Mesenchymal stem cell (in vitro differentiated cells and primary cell): Measurements from ENCODE around the gene HSPA9.

Source experiments
- DNase-seq: peaks from one replicate; pipeline ENCODE4 v3.0.0-alpha.2; 2013
- H2AFZ ChIP-seq: one replicate; pipeline ENCODE4 v1.6.1; 2013; ENCODE audit warnings: low read depth, mild to moderate bottlenecking, control low read depth, inconsistent platforms, low read length, moderate library complexity
- H2AK5ac ChIP-seq: 2 replicates; pipeline ENCODE4 v1.6.1; 2013; ENCODE audit warnings: low read length, moderate library complexity, mild to moderate bottlenecking, inconsistent platforms; ENCODE audit not compliant: severe bottlenecking
- H2BK120ac ChIP-seq: one replicate; pipeline ENCODE4 v1.6.1; 2013; ENCODE audit warnings: low read depth, mild to moderate bottlenecking, inconsistent platforms, low read length, moderate library complexity
- H2BK12ac ChIP-seq, 2 experiments: one replicate each; pipeline ENCODE4 v1.6.1; 2013; ENCODE audit warnings: inconsistent platforms in 2 of 2, low read length in 2 of 2, mild to moderate bottlenecking in 2 of 2, moderate library complexity in 2 of 2, control low read depth in 1 of 2
- H2BK15ac ChIP-seq: one replicate; pipeline ENCODE4 v1.6.1; 2013; ENCODE audit warnings: mild to moderate bottlenecking, low read depth, inconsistent platforms; ENCODE audit not compliant: poor library complexity, severe bottlenecking
- H2BK5ac ChIP-seq: 2 replicates; pipeline ENCODE4 v1.6.1; 2013; ENCODE audit warnings: low read depth, mild to moderate bottlenecking, low read length, control low read depth, inconsistent platforms; ENCODE audit not compliant: poor library complexity, severe bottlenecking
- H3K14ac ChIP-seq, 2 experiments: one replicate each; pipeline ENCODE4 v1.6.1; 2013; ENCODE audit warnings: inconsistent platforms in 2 of 2, low read length in 2 of 2, control low read depth in 1 of 2, mild to moderate bottlenecking in 1 of 2, moderate library complexity in 1 of 2
- H3K18ac ChIP-seq, 2 experiments: one replicate each; pipeline ENCODE4 v1.6.1; 2013; ENCODE audit warnings: inconsistent platforms in 2 of 2, low read length in 2 of 2, control low read depth in 1 of 2, low read depth in 1 of 2, mild to moderate bottlenecking in 1 of 2
- H3K23ac ChIP-seq, 2 experiments: one replicate each; pipeline ENCODE4 v1.6.1; 2013; ENCODE audit warnings: inconsistent platforms in 2 of 2, low read length in 2 of 2, mild to moderate bottlenecking in 2 of 2, moderate library complexity in 2 of 2, control low read depth in 1 of 2
- H3K27ac ChIP-seq: 2 replicates; pipeline ENCODE4 v1.5.1; 2013; ENCODE audit warnings: mild to moderate bottlenecking, moderate library complexity, low read length, control low read depth, inconsistent platforms; ENCODE audit not compliant: poor library complexity, severe bottlenecking
- H3K27me3 ChIP-seq, 2 experiments: 2 replicates each; pipeline versions ENCODE4 v1.6.1 to v1.7.0; 2013; ENCODE audit warnings: low read length in 2 of 2, mild to moderate bottlenecking in 2 of 2, moderate library complexity in 2 of 2, control low read depth in 1 of 2, inconsistent platforms in 1 of 2; ENCODE audit not compliant: control insufficient read depth in 1 of 2, insufficient read depth in 1 of 2
- H3K36me3 ChIP-seq, 2 experiments: 2 replicates each; pipeline versions ENCODE4 v1.6.1 to v1.7.0; 2013; ENCODE audit warnings: low read length in 2 of 2, control low read depth in 1 of 2, inconsistent platforms in 1 of 2, low read depth in 1 of 2, mild to moderate bottlenecking in 1 of 2; ENCODE audit not compliant: insufficient read depth in 2 of 2, control insufficient read depth in 1 of 2
- H3K4ac ChIP-seq, 2 experiments: one replicate each; pipeline ENCODE4 v1.6.1; 2013; ENCODE audit warnings: inconsistent platforms in 2 of 2, low read length in 2 of 2, mild to moderate bottlenecking in 2 of 2, moderate library complexity in 2 of 2, control low read depth in 1 of 2, low read depth in 1 of 2
- H3K4me1 ChIP-seq: 2 replicates; pipeline ENCODE4 v1.6.1; 2013; ENCODE audit warnings: low read depth, low read length, control low read depth; ENCODE audit not compliant: control insufficient read depth, insufficient read depth
- H3K4me2 ChIP-seq: 2 replicates; pipeline ENCODE4 v1.6.1; 2013; ENCODE audit warnings: low read length, mild to moderate bottlenecking, inconsistent platforms; ENCODE audit not compliant: poor library complexity, severe bottlenecking
- H3K4me3 ChIP-seq, 2 experiments: 2 replicates each; pipeline versions ENCODE4 v1.5.1 to v1.7.0; 2013; ENCODE audit warnings: low read length in 2 of 2, mild to moderate bottlenecking in 2 of 2, control low read depth in 1 of 2, low read depth in 1 of 2; ENCODE audit not compliant: insufficient read depth in 1 of 2
- H3K79me1 ChIP-seq: replicated peaks from 2 replicates; pipeline ENCODE4 v1.6.1; 2013; ENCODE audit warnings: mild to moderate bottlenecking, control low read depth, low read length, inconsistent platforms; ENCODE audit not compliant: poor library complexity, severe bottlenecking
- H3K9ac ChIP-seq: 2 replicates; pipeline ENCODE4 v1.7.0; 2013; ENCODE audit warnings: mild to moderate bottlenecking, low read length, moderate library complexity
- H3K9me3 ChIP-seq: 2 replicates; pipeline ENCODE4 v1.7.0; 2013; ENCODE audit warnings: mild to moderate bottlenecking, low read length; ENCODE audit not compliant: control insufficient read depth
- H4K8ac ChIP-seq: one replicate; pipeline ENCODE4 v1.6.1; 2013; ENCODE audit warnings: inconsistent platforms, mild to moderate bottlenecking, low read length, moderate library complexity
- H4K91ac ChIP-seq: one replicate; pipeline ENCODE4 v1.6.1; 2013; ENCODE audit warnings: mild to moderate bottlenecking, low read length, inconsistent platforms
- WGBS: methylation state at CpG from one replicate; pipeline ENCODE4 v1.1.7; 2013; ENCODE audit warnings: mixed read lengths; 5-methylcytosine and 5-hydroxymethylcytosine counted together

Gene HSPA9

GRCh38 chr5:138582959-138583358 is 7.8 kb upstream of the HSPA9 start:
- no peak overlapping the region for H2AK5ac ChIP-seq
- no peak overlapping the region for H3K23ac ChIP-seq
- no peak overlapping the region for H3K4me2 ChIP-seq
- no peak for DNase-seq
- H2AFZ ChIP-seq = no peak overlapping the region
- H4K91ac ChIP-seq = no peak overlapping the region
- H2BK5ac ChIP-seq = no peak overlapping the region
- no peaks in the 10 kb centered on the region for H3K4me1 ChIP-seq
- H3K4ac ChIP-seq = no peak overlapping the region
- no peak overlapping the region for H3K18ac ChIP-seq
- peak overlapping the region; percentile 60 for H4K8ac ChIP-seq
- H3K27ac ChIP-seq = no peak overlapping the region
- no peak overlapping the region for H2BK120ac ChIP-seq
- no peak overlapping the region for H3K9ac ChIP-seq
- H3K27me3 ChIP-seq = no peaks in the 10 kb centered on the region
- no peaks in the 10 kb centered on the region for H3K9me3 ChIP-seq
- no peak overlapping the region for H2BK15ac ChIP-seq
- H3K4me3 ChIP-seq = no peak overlapping the region
- 83% methylated on average over 1 of the region's 3 CpGs for WGBS
- H2BK12ac ChIP-seq = no peak overlapping the region
- no peaks in the 10 kb centered on the region for H3K36me3 ChIP-seq
- no peak overlapping the region for H3K14ac ChIP-seq
- H3K79me1 ChIP-seq = no peaks in the 10 kb centered on the region

- H2BK15ac ChIP-seq = no peak overlapping the region
- H4K91ac ChIP-seq = no peak overlapping the region
- H3K4me3 ChIP-seq = no peak overlapping the region
- no peak overlapping the region for H3K14ac ChIP-seq
- no peak overlapping the region for H3K4me2 ChIP-seq
- H3K36me3 ChIP-seq = no peaks in the 10 kb centered on the region
- no peak overlapping the region for H2BK12ac ChIP-seq
- H3K4ac ChIP-seq = no peak overlapping the region
- H3K9ac ChIP-seq = no peak overlapping the region
- no peak overlapping the region for H4K8ac ChIP-seq
- H3K4me1 ChIP-seq = peaks cover 1% of the 10 kb centered on the region
- H3K79me1 ChIP-seq = no peaks in the 10 kb centered on the region
- no peak overlapping the region for H3K18ac ChIP-seq
- H3K27ac ChIP-seq = no peak overlapping the region
- no peak overlapping the region for H2BK5ac ChIP-seq
- no peak overlapping the region for H2AK5ac ChIP-seq
- no peak for DNase-seq
- H2AFZ ChIP-seq = no peak overlapping the region
- H3K23ac ChIP-seq = no peak overlapping the region
- H3K27me3 ChIP-seq = no peaks in the 10 kb centered on the region
- H3K9me3 ChIP-seq = no peaks in the 10 kb centered on the region
- H2BK120ac ChIP-seq = no peak overlapping the region
Observed at GRCh38 chr5:138580777-138581176, 5.6 kb upstream of the HSPA9 start.

GRCh38 chr5:138580001-138580400 is 4.8 kb upstream of the HSPA9 start:
- no peak overlapping the region for H2BK12ac ChIP-seq
- no CpG with 5 or more reads among the region's 2 CpGs for WGBS
- no peak overlapping the region for H4K8ac ChIP-seq
- H3K27me3 ChIP-seq = no peaks in the 10 kb centered on the region
- H4K91ac ChIP-seq = no peak overlapping the region
- no peaks in the 10 kb centered on the region for H3K9me3 ChIP-seq
- no peaks in the 10 kb centered on the region for H3K36me3 ChIP-seq
- no peak overlapping the region for H2AK5ac ChIP-seq
- no peak overlapping the region for H3K4ac ChIP-seq
- peaks cover 1% of the 10 kb centered on the region for H3K4me1 ChIP-seq
- H3K79me1 ChIP-seq = no peaks in the 10 kb centered on the region
- H2BK120ac ChIP-seq = no peak overlapping the region
- H3K9ac ChIP-seq = no peak overlapping the region
- no peak overlapping the region for H2BK5ac ChIP-seq
- H2BK15ac ChIP-seq = no peak overlapping the region
- no peak overlapping the region for H3K14ac ChIP-seq
- H3K18ac ChIP-seq = no peak overlapping the region
- H3K4me3 ChIP-seq = no peak overlapping the region
- no peak overlapping the region for H3K23ac ChIP-seq
- no peak for DNase-seq
- no peak overlapping the region for H2AFZ ChIP-seq
- no peak overlapping the region for H3K27ac ChIP-seq
- no peak overlapping the region for H3K4me2 ChIP-seq

GRCh38 chr5:138579517-138579863 is 4.3 kb upstream of the HSPA9 start:
- Histone ChIP-seq H3K4me1 (peaks cover 1% of the 10 kb centered on the region), H3K4me3 (no peak overlapping the region), H4K91ac (no peak overlapping the region), H3K9me3 (no peaks in the 10 kb centered on the region), H3K23ac (no peak overlapping the region), H2BK12ac (no peak overlapping the region), H2BK5ac (no peak overlapping the region), H3K4me2 (no peak overlapping the region), H2BK120ac (no peak overlapping the region), H2BK15ac (no peak overlapping the region), H3K27ac (no peak overlapping the region), H3K14ac (no peak overlapping the region), H3K27me3 (no peaks in the 10 kb centered on the region), H3K36me3 (no peaks in the 10 kb centered on the region), H2AK5ac (no peak overlapping the region), H3K9ac (no peak overlapping the region), H3K79me1 (no peaks in the 10 kb centered on the region), H3K4ac (no peak overlapping the region), H2AFZ (no peak overlapping the region), H3K18ac (no peak overlapping the region), H4K8ac (no peak overlapping the region)
- no peak for DNase-seq
- WGBS = 29% methylated on average over 1 of the region's 2 CpGs
